T-helper 2 cell (primary cell): Measurements from ENCODE around the gene NUP62.
"Not testable (repeated sequence)": the region's sequence is repeated elsewhere in the genome, so short reads cannot be mapped to it uniquely, and the experiment has no call there.

ENCODE experiments used
- DNase-seq, 5 experiments: peaks; one replicate each; pipeline versions ENCODE4 v3.0.0 to v3.0.0-alpha.2; 2012 to 2022

Gene NUP62

DNA sequence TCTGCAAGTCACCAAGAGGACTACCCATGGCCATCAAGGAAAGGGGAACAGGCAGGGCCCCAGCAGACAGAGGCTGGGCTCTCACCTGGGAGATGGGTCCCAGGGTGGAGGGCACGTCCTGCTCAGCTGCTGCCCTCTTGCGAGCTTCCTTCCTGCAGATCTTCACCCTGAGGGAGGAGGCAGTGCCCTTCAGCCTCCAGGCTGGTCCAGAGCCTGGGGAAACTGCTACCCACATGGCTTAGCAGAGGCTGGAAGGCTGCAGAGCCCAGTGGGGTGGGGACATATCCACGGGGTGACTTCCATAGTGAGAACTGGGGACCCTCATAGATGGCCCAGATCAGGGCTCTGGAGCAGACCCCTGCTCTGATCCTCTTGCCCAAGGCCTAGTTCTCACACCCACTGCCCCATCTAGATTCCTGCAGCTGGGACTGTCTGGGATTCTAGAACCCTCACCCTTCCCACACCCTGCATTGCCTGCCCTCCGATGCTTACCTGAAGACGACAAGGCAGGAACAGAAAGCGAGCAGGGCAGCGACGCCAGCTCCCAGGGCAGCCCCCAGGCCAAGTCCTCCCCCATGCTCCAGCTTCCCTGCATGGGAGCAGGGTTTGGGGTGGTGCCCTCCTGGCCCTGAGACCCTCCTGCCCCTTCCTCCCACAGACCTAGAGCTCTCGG is 22.6 kb upstream of the NUP62 start:
- DNase-seq: no peak

DNA sequence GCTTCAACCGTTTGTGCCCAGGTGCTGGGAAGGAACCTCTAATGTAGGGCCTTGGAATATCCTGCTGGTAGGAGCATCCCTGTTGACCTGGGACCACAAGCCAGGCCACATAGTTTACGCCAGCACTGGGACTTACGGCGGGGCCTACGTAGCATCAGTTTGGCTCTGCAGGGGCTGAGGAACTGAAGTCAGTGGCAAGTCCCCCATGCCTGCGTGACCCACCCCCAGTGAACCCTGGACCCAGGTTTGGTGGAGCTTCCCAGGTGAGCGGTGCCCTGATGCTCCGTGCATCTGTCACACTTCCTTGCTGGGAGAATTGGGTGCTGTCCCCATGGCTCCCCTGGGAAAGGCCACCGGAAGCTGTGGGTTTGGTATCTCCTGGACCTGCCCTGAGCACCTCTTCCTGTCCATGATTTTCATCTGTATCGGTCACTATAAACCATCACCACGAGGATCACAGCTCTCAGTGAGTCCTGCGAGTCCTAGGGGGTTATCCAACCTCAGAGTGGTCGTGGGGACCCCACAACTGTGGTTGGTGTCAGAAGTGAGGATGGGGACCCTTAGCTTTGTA is 21.7 kb upstream of the NUP62 start:
- DNase-seq: no peak

DNA sequence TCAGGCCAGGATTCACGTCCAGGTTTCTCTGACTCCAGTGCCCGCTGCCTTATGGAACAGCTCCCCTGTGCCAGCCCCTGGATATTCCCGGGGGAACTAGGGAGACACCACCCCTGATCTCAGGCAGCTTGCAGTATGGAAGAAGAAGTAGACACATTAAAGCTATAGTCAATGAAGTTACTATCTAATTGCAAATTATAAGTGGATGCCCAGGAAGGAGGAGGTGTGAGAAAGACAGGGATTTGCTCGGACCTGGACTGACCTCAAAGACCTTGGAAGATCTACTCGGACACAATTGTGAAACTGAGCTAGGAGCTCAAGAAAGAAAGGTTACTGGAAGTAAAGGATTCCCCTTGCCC is 21.3 kb upstream of the NUP62 start:
- no peak for DNase-seq

DNA sequence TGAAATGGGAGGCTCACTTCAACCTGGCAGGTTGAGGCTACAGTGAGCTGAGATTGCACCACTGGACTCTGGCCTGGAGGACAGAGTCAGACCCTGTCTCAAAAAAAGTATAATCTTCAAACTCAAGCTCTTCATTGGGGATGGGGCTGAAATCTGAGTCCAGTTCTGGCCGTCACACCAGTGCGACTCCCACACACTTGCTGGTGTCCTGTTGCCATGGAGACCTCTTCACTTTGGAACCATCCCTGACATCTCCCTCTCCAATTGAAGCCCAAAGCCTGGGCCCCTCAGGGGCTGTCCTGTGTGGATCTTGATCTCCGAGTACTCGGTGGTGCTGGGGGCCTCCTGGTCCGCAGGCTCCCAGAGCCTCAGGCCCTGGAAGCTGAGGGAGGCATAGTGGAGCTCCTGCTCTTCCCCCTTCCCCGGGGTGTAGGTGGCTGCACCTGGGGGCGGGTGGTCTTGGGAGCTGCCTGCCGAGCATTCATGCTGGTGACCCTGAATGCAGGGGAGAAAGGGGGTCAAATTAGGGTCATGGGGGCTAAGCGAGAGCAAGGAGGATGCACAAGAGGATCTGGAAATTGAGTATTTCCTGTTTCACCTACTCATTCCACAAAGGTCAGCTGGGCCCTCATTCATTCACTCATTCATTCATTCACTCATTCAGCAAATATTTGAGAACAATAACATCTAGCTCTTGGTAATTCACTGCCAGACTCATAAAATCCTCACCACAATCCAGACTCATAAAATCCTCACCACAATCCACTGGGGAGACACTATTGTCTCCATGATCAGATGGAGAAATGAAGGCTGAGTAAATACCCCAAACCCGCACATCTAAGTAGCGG is 20.7 kb upstream of the NUP62 start:
- DNase-seq: no peak

DNA sequence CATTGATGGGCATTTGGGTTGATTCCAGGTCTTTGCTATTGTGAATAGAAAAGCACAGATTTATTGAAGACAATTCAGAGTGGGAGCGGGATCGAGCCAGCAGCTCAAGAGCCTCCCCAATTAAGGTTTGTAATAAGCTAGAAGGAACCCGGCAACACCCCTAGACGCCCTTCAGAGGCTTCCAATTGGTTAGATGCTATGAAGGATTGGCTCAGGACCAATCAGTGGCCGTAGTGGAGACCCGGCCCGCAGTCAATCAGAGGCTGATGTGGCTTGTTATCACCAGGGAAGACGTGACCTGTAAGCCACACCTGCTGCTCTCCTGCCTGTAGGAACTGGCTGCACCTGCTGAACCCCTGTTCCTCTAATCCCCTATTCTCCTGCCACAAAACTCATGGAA is 17.1 kb upstream of the NUP62 start:
- DNase-seq: no peak

DNA sequence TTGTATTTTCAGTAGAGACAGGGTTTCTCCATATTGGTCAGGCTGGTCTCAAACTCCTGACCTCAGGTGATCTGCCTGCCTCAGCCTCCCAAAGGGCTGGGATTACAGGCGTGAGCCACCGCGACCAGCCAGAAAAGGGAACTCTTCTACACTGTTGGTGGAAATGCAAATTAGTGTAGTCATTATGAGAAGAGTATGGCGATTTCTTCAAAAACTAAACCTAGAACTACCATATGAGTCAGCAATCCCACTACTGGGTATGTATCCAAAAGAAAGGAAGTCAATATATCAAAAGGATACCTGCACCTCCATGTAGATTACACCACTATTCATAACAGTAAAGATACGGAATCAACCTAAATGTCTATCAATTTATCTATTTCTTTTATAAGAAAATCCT is 15.3 kb upstream of the NUP62 start:
- not testable (repeated sequence) for DNase-seq

DNA sequence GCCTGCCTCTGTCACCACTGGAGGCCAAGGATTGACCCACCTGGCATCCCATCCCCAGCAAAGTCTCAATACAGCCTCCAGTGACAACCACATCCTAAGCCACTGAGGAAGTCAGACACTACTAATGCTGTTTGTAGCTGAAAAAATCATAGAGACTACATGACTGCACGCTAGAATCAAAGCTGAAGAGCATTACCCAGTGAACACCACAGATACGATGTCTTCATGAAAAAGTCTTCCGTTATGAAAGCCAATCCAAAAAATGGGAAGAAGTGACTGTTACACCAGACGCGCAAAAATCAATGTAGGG is 11.1 kb upstream of the NUP62 start:
- DNase-seq: no peak

DNA sequence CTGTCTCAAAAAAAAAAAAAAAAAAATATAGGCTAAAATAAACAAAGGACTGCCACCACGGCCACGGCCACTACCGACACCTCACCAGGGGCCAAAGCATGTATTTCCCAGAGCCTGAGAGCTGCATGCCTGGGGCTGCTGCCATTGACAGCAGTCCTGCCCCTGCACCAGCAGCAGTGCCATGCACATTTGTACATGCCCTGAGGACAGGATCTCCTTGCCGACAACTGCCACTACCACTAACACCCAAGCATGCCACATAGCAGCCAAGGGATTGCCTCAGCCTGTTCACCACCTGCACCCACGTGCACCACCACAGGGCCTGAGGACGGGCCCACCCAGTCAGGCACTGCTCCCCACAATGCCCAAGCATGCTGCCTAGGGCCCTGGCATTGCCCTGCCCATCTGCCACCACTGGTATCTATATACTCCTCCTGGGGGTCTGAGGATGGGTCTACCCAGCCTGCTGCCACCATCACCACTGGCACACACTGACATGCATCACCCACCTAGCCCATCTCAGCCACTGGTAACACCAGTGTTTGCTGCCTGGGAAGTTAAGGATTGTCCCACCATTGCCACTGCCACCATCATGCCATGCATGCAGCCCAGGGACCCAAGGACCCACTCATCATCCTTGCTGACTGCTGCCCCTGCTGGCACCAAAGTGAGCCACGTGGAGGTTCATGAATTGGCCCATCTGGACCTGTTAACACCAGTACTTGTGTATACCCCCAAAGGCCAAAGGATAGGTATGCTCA is 10.6 kb upstream of the NUP62 start:
- no peak for DNase-seq

DNA sequence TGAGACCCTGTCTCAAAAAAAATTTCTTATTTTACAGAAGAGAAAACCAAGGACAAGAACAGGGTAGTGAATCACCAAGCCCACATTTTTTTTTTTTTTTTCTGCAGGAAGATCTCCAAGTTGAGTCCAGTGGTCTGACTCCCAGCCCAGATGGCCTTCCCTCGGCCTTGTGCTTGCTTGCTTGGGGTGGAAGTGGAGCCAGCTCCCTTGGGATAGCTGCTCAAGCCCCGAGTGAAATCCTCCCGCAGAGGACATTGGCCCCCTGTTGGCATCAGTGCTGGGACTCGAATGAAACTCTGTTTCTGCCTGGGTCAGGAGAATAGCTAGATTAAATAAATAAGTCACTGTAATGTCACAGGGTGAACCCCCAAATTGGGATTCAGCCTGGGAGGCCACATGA is 9.4 kb upstream of the NUP62 start:
- DNase-seq: no peak

DNA sequence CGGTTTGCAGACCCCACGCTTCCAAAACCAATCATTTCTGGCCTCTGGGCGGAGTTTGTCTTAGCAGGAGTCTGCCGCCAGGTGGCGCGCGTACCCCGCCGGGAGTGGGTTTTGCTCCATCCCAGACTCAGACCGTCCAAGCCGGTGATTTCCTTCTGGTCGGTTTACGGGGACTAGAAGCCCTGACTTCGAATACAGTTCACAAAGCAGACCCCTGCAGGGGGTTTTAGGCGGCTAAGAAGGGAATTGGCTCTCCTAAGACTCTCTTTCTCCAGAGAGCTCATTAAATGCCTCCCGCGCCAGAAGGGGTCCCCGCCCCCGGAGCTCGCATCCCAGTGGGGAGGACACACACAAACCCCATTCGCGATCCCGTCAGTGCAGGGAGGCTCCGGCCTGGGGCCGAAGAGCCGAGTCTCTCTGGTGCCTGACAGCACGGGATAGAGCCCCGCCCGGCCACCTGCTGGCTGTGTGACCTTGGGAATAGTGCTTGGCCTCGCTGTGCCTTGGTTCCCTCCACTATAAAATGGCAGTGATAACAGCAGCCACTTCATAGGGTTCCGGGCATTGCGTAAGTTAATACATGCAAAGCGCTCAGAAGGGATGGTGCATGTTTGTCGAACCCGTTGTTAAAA is 8.6 kb upstream of the NUP62 start:
- DNase-seq: peak; percentile 51 to 71 (median 64)

DNA sequence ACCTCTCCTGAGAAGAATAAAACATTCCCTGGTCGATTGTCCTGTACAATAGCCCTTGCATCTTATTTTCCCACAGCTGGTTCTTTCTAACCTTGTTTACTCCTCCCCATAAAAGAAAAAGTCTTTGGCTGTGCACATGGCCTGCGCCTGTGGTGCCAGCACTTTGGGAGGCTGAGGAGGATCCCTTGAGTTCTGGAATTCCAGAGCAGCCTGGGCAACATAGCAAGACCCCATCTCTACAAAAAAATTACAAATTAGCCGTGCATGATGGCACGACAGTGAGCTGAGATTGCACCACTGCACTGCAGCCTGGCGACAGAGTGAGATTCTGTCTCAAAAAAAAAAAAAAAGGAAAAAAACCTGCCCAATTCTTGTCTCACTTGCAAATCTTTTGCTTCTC is 7.2 kb upstream of the NUP62 start:
- no peak for DNase-seq

DNA sequence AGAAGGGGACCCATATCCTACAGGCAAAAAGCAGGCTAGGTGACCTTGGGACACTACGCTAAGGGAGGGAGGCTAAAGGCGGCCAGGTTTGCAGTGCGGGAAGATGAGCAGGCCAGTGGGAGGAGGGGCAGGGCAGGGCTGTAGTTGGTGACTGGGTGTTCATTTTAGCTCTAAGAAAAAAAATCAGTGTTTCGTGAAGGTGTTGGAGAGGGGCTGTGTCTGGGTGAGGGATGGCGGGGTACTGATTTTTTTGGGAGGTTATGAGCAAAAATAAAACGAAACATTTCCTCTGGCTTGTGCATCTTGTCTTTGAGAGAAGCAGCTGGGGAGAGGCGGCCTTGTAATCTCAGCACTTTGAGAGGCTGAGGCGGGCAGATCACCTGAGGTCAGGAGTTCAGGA is 4.3 kb upstream of the NUP62 start:
- no peak for DNase-seq

DNA sequence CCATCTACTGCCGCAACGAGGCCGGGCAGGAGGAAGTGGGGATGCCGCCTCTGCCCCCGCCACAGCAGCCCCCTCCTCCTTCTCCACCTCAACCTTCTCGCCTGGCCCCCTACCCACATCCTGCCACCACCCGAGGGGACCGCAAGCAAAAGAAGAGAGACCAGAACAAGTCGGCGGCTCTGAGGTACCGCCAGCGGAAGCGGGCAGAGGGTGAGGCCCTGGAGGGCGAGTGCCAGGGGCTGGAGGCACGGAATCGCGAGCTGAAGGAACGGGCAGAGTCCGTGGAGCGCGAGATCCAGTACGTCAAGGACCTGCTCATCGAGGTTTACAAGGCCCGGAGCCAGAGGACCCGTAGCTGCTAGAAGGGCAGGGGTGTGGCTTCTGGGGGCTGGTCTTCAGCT is 3.4 kb upstream of the NUP62 start:
- DNase-seq: peak in 2 of 5 experiments; percentile 74 to 85

DNA sequence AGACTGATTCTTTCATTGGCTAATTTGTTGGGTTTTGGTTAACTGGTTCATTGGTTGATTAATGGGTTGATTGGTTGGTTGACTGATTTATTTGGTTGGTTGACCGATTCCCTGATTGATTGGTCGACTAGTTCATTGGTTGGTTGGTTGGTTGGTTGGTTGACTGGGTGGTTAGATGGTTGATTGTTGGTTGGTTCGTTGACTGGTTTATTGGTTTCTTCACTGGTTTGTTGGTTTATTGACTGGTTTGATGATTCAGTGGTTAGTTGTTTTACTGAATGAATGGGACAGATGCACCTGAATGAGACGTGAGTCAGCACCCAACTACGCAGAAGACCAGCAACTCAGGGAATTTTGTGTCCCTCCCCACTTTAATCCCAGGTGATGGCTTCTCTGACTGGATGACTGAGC is 2.7 kb upstream of the NUP62 start:
- no peak for DNase-seq

DNA sequence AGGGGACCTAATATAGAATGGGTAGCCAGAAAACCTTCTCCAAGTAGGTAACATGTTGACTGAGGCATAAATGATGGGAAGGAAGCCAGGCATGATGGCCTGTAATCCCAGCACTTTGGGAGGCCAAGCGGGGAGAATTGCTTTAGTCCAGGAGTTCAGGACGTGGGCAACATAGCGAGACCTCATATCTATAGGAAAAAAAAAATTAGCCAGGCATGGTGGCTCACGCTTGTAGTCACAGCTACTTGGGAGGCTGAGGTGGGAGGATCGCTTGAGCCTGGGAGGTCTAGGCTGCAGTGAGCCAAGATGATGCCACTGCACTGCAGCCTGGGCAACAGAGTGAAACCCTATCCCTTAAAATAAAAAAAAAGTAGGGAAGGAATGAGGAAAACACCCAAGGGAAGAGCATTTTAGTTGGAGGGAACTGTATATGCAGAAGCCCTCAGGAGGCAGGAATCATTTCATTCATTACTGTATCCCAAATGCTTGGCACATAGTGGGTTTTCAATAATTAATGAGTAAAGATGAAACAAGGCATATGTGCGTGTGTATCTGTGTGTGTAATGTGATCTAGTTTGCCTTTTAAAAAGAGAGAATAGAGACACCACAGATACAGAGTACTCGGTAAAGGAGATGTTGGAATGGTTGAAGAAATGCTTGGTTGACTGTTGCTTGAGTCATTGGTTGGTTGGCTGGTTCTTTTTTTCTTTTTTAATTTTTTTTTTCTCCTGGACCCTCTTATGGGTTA is 2.2 kb upstream of the NUP62 start:
- no peak for DNase-seq

DNA sequence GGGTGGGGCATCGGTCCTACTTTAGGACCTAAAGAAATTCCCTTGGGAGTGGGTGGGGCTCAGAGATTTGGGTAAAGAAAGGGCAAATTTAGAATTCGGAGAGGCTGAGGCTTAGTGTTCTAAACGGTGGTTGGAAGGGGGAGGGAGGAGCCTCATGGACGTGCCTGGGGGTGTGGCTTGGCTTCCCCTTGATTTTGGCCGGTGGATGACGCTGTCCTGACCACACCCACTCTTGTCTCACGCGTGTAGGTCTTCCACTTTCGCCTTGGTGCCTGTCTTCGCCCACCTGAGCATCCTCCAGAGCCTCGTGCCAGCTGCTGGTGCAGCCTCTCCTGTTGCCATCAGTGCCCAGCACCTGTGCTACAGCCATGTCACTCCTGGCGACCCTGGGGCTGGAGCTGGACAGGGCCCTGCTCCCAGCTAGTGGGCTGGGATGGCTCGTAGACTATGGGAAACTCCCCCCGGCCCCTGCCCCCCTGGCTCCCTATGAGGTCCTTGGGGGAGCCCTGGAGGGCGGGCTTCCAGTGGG is 1.2 kb upstream of the NUP62 start:
- DNase-seq: peak in 1 of 5 experiments; percentile 21

DNA sequence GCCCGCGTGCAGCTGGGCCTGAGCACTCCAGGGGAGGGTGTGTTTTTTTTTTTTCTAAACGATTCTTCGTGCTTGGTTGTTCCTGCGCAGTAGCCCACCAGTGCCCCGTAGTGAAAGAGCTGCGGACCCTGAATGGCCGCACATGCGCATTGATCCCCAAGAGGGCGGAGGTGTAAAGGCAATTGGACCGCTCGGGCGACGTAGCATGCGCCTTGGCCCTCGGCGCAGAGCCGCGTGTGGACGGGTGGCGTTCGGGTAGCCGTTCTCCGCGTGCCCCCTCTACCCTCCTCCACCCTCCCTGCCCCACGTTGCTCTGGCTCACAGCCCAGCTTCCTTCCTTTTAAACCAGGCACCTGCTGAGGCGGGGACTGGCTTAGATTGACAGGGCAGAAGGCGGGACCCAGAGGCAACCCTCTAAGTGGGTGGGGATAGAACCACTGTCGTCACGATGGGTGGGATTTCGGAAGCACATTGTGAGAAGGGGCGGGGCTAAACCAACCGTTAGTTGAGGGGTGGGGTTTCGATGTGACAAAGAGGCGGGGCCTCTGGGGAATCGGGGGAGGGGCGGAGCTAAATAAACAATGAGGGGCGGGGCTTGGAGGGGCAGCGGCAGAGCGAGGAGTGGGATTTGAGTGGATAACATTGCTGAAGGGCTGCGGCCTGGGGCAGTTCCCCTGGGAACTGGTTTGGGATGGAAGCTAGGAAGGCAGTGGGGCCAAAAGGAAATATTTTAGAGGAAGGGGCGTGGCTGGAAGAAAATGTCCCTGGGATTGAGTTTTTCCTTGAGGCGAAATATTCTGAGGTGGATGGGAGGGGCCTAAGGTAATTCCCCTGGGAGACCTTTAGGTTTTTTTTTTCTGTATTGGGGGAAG is 543 bp upstream of the NUP62 start:
- DNase-seq: peak; percentile 73 to 96 (median 91)

DNA sequence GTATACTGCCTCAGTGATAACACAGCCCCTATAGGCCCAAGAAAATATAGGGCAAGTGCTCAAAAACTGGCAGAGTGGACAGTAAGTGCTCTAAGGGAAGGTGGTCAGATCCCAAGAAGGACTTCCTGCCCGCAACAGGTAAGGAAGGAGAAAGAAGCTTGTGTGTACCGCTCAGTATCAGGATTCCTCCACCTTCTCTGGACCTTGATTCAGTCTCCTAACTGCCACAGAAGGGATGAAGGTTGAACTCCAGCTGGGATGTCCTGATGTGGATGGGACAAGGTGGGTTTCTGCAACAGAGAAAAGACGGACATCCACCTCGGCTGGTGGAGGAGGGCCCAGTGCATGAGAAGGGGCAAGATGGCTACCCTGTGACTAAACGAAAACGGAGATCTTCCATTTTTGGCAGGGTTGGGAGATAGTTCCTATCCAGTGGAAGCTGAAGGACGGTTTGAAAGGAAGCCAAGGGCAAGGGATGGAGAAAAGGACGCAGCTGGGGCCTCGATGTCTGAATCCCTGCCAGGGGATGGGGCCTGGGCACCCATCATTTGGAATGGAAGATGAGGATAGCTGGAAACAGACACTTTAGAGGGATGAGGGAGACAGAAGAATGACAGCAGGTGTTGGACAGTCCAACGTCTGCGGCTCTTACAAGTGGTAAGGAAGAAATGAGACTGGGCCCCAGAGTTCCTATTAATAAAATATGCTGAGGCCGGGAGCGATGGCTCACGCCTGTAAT is 1.6 kb downstream of the NUP62 start:
- DNase-seq: no peak

DNA sequence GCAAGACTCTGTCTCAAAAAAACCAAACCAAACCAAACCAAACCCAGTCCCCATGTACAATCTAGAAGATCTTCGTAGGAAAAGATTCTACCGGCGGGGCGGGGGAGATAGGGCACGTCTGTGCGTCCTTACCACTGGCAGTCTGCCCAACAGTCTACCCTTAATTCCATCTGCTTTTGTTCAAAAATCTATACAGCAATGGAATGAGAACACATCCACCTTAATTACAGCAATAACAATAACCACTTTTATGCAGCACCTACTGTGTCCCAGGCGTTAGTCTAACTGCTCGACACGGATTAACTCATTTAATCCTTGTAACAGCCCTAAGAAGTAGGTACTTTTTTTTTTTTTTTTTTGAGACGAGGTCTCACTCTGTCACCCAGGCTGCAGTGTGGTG is 2.8 kb downstream of the NUP62 start:
- DNase-seq: no peak

DNA sequence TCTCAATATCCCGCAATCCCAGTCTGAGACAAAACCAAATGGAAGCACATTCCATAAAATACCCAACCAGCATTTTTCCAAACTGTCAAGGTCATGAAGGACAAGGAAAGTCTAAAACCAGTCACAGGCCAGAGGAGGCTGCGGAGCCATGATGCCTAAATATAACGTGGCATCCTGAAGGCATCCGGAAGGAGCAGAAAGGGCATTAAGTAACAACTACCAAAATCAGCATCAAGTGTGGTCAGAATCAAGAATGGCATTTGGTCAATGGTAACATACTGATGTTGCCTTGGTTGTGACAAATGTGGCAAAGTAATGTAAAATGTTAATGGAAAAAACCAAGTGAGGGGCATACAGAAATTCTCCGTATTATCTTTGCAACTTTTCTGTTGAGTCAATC is 3.8 kb downstream of the NUP62 start:
- no peak for DNase-seq
